Gastrocnemius medialis (tissue), 4 donors: Measurements from ENCODE around the gene AKNA.

Experiments used
- CTCF ChIP-seq, 5 experiments: fragments of 450-650 bp in 3 of 5; fragments of 200-600 bp in 2 of 5; sonication (generic) in 2 of 5; IDR thresholded peaks in 4 of 5; conservative IDR thresholded peaks in 1 of 5; 1 replicate in 4 of 5; 2 replicates in 1 of 5; pipeline ENCODE4 v1.5.1; 2016 to 2019; ENCODE audit warnings: antibody characterized with exemption in 5 of 5, mild to moderate bottlenecking in 3 of 5, moderate library complexity in 3 of 5
- POLR2A ChIP-seq, 2 donors: fragments of 450-650 bp; IDR thresholded peaks; one replicate each; pipeline ENCODE4 v1.6.1; 2017; ENCODE audit warnings: antibody characterized with exemption in 2 of 2, mild to moderate bottlenecking in 2 of 2, moderate library complexity in 2 of 2

- TF ChIP-seq CTCF (IDR thresholded peaks at IDR 0.05 in 4 of 5, conservative IDR thresholded peaks at IDR 0.05 in 1 of 5) (no peak), POLR2A (IDR thresholded peaks at IDR 0.05) (no peak)
Observed at GRCh38 chr9:114310471-114311450, 77.0 kb downstream of the AKNA start.
